GM21526 (cell line): Measurements from ENCODE around the gene ERBIN.
"Not testable (repeated sequence)": the region's sequence is repeated elsewhere in the genome, so short reads cannot be mapped to it uniquely, and the experiment has no call there.

ENCODE experiments used
- ATAC-seq: cut with Tn5 transposase; IDR thresholded peaks from one replicate; pipeline ENCODE4 v1.9.1; 2021; ENCODE audit warnings: moderate library complexity; ENCODE audit not compliant: unreplicated experiment, low FRiP score

ERBIN gene

DNA sequence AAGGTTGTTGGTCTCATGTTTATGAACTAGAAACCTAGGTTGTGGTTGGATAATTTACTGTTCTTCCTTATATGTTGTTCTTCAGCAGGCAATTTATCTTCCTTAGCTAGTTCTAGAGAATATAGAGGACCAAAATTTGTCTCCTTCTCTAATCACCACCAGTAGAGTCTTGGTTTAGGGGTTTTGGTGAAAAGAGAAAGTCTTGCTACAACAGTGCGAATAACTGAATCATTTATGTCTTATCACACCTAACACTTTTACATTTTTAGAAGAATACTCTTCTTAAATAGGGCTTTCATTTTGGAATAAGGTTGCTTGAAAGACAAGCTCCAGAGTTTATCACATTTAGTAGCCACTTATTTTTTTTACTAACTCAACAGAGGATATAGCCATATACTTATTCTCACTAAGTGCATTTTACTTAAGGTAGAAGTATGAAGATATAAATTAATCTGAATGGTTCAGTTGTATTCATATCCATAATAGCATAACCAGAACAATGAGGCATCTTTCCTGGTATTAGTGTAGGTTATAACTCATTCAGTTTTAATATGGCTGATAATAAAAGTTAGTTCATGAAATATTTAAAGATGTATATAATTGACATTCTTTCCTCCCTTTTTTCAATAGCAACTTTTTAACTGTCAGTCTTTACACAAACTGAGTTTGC lies 67.9 kb downstream of the ERBIN start:
- no peak for ATAC-seq

DNA sequence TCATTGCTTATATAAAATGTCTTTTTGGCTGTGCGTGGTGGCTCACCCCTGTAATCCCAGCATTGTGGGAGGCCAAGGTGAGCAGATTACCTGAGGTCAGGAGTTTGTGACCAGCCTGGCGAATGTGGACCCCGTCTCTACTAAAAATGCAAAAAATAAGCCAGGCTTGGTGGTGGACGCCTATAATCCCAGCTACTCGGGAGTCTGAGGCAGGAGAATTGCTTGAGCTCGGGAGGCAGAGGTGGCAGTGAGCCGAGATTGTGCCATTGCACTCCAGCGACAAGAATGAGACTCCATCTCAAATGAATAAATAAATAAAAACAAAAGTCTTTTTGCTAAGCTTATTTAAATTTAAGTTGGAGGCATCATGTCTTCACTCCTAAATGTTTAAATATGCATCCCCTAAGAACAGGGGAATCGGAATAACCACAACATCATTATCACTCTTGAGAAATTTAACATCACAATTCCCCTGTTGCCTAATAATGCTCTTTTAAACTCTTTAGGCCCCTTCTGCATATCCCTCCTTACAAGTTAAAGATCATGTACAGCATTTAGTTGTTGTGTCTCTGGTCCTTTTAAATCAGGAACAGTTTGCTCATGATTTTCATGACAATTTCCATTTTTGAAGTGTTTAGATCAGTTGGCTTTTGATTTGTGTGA lies 72.8 kb downstream of the ERBIN start:
- no peak for ATAC-seq

DNA sequence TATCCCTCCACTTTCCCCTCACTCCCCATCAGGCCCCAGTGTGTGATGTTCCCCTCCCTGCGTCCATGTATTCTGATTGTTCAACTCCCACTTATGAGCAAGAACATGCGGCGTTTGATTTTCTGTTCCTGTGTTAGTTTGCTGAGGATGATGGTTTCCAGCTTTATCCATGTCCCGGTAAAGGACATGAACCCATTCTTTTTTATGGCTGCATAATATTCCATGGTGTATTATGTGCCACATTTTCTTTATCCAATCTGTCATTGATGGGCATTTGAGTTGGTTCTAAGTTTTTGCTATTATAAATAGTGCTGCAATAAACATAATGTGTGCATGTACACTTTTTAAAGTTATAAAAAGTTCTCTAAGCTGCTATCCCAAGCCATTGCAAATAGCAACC lies 75.6 kb downstream of the ERBIN start:
- no peak for ATAC-seq

DNA sequence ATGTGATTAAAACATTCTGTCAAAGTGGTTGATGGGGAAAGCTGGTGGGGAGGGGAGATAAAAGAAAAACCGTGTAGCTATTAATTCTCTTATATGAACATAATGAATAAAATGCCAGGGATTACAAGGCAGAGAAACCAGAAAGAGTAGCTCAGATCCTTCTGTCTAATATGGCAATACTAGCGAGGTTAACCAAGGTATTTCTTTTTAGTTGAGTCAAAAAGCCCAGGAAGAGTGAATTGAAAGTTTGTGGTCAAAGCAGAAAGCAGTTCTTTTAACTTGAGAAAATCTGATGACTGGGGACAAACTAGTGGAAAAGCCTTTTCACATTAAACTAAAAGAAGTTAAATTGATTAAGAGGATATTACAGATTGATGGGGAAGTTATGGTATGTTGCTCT lies 76.0 kb downstream of the ERBIN start:
- ATAC-seq, result no peak

DNA sequence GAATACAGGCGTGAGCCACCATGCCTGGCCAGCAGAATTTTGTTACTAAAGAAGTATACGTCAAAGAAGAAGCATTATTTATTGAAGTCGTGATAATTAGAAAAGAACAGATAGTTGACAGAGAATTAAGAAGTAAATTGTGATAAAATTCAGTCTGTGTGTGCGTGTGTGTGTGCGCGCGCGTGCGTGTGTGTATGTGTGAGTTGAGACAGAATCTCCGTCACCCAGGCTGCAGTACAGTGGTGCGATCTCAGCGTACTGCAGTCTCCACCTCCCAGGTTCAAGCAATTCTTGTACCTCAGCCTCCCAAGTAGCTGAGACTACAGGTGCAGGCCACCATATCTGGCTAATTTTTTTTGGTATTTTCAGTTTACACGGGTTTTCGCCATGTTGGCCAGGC lies 77.8 kb downstream of the ERBIN start:
- no peak for ATAC-seq

DNA sequence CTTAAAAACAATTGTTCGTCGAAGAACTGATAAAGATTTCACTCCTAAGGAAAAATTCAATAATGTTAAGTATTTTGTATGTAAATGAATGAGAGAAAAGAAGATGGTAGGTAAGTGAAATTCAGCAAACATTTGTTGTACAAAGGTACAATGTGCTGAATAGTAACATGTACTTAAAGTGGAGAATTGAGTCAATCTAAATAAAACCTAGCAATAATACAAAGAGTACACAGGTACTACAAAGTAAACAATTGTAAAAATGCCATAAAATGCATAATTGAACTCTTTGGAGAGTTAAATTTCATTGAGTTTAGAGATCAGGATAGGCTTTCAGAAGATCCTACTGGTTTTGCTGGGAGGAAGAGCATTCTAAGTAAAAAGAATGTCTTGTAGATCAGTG lies 82.9 kb downstream of the ERBIN start:
- ATAC-seq, result no peak

DNA sequence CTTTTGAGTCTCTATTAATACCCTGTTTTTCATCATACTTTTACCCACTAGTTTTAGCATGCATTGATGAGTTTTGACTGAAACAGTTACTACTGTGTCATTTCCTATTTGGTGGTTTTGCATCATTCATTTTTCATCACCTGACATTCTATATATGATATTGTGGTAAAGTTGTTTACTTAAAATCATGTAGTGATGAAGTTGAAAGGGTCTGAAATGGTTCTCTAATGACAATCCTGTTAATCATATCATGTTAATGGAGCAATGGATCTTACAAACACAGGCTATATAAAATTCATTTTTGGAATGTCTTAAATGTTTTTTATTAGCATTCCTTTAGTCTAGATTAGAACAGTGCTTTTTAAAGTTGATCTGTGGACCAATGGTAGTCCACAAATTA lies 84.1 kb downstream of the ERBIN start:
- ATAC-seq, result no peak

DNA sequence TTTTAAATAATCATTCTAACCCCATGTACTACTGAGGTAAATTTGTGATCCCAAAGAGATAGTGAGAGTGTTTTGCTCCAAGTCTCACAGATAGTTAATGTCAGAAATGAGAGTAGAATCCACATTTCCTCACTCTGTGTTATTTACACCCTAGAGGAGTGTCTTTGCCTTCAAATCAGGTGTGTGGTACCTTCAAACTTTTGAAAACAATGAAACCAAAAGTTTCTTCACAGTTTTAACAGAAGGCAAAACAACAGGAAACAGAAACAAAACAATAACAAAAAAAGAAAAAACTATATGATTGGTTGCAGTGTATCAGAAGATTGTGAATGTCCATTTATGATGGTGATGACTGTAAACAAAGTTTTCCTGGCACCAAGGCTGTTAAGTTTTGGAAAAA lies 85.9 kb downstream of the ERBIN start:
- ATAC-seq, result peak; percentile 50

DNA sequence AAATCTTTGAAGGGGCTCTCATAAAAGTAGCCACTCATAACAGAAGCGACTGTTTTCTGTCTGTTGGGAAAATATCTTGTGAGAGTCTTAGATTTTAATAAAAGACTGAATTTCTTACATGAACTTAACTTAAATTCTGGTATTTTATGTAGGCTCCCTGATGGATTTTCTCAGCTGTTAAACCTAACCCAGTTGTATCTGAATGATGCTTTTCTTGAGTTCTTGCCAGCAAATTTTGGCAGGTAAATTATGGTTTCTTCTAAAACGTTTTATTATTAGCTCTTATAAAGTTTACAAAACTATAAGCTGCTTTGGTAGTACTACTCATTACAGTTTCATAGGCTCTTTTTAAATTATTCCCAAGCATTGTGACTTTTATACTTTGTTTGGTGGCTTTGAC lies 87.0 kb downstream of the ERBIN start:
- no peak for ATAC-seq

DNA sequence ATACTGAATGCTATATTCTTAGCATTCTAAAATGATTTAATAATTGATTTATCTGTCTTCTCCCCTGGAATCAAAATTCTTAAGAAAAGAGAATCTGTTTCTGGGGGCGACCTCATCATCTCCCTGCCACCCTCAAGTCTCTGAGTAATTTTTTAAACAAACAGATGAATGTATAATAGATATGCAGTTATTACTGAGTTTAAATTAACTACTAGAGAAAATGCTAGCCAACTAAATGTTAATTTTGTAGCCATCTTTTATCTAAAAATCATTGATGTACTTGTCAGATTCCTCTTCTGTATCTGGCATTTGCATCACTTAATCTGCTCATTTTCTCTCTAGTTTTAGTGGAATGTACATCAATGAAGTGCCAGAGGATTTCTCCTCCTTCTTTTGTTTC lies 87.5 kb downstream of the ERBIN start:
- no peak for ATAC-seq

DNA sequence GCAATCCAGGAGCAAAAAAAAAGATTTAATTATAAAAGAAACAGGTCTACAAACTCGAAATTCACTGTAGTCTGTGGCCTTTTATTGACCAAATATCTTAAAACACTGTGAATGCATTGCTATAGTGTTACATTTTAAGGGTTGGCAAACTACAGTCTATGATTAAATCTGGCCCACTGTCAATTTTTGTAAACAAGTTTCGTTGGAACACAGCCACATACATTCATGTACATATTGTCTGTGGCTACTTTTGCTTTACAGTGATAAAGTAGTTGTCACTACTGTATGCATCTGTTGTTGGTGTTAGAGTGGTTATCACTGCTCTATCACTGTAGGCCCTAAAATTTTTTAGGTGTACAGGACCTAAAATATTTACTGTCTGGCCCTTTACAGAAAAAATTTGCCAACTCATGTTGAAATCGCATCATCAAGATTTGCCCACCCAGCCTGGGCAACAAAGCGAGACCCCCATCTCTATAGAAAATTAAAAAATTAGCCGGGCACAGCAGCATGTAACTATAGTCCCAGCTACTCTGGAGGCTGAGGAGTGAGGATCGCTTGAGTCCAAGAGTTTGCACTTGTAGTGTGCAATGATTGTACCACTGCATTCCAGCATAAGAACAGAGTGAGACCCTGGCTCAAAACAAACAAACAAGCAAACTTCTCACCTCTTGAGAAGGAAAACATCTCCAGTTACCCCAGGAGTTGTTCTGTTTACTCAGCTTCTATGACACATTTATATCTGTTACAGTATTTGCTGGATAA lies 89.0 kb downstream of the ERBIN start:
- ATAC-seq, result no peak

DNA sequence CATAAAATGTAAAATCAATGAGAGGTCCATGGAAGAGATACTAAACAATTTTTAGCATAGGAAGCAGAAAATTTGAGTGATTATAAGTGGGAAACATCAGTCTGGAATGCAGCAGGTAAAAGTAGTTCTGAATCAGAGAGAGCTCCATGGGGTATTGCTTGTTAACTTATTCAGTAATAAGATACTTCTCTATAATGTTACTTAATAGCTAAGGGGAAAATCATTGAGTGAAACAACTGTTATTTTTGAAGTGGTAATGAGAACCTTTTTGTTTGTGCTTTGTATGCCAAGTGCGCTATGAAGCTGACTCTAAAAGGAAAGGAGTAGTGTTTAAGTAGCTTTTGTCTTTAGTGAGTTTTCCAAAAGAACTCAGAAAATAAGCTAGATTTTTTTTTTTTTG lies 95.2 kb downstream of the ERBIN start:
- no peak for ATAC-seq

DNA sequence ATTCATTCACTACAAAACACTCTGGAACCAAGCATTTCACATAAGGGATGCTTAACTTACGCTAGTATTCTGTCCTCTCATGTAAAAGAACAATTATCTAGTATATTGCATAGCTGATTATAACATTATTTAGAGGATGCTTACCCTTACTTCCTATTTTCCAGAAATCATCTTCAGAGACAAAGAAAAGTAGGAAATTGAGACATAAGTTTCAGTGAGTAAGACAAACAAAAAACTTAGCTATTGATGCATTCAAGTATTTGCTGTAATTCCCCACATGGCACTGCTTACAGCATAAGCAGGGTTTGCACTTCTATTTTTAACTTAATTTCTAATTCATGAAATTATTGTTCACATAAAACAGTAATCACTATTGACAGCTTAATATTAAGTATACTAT lies 112.9 kb downstream of the ERBIN start:
- no peak for ATAC-seq

DNA sequence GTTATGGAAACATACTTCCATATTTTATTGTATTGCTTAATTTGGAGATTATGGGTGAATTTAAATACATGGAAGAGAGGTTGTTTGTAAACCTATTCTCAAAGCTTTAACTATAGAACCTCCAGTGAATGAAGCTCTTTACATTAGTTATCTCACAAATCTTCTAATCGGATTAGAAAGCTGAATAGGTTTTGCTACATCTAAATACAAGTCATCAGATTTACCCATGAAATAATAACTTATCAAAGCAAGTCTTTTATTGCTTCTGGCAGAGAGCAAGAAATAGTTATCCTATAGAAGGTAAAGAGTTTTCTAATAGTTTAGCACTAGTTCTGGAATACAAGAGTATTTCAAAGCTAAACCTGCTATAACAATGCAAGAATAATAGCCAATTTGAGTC lies 113.3 kb downstream of the ERBIN start:
- no peak for ATAC-seq

DNA sequence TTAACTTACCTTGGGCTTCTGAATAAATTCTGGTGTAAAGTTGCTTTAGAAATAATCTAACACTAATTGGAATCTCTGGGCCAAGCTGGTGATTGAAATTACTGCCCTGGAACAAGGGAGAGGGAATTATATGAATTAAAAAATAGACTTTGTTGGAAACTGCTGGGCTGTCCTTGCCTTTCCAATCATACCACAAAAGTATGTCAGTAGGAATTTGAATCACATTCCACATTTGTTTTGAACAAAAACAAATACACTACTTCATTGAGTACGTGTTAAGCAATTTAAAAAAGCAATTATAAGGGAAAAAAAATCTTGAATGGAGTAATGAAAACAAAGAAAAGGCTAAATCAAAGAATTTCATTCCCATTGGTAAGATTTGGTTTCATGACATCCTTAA lies 115.3 kb downstream of the ERBIN start:
- no peak for ATAC-seq

DNA sequence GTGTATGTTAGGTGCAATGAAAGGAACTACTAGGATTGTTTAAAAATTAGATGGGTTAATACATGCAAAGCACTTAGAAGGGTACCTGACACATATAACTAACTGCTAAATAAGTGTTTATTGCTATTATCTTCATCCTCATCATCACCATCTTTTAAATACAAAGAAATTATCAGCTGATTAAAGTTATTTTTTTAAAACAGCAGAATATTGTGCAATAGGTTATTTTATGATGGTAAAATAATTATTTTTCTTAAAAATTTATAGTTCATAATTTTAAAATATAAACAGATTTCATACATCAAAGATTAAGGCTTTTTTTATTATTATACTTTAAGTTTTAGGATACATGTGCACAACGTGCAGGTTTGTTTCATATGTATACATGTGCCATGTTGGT lies 130.9 kb downstream of the ERBIN start:
- no peak for ATAC-seq

DNA sequence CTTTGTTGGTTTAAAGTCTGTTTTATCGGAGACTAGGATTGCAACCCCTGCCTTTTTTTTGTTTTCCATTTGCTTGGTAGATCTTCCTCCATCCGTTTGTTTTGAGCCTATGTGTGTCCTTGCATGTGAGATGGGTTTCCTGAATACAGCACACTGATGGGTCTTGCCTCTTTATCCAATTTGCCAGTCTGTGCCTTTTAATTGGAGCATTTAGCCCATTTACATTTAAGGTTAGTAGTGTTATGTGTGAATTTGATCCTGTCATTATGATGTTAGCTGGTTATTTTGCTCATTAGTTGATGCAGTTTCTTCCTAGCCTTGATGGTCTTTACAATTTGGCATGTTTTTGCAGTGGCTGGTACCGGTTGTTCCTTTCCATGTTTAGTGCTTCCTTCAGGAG lies 134.9 kb downstream of the ERBIN start:
- ATAC-seq, result not testable (repeated sequence)

DNA sequence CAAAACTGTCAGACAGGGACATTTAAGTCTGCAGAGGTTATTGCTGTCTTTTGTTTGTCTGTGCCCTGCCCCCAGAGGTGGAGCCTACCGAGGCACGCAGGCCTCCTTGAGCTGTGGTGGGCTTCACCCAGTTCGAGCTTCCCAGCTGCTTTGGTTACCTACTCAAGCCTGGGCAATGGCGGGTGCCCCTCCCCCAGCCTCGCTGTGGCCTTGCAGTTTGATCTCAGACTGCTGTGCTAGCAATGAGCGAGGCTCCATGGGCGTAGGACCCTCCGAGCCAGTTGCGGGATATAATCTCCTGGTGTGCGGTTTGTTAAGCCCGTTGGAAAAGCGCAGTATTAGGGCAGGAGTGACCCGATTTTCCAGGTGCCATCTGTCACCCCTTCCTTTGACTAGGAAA lies 136.7 kb downstream of the ERBIN start:
- not testable (repeated sequence) for ATAC-seq

DNA sequence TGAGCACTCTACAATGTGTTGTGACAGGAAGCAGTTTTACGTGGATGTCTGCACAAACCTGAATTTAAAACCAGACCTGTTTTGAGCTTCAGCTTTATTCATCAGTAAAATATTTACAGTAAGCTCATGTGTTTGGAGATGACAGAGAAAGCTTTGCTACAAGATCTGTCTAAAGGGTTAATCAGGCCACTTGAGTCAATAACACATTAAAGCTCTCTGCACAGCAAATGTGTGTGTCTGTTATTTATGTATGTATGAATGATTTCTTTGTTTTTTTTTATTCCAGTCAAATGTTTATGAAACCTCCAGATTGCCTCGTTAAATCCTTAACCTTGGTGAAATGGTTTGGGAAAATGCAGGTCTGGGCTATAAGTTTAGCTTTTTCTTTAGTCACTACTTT lies 140.5 kb downstream of the ERBIN start:
- no peak for ATAC-seq

DNA sequence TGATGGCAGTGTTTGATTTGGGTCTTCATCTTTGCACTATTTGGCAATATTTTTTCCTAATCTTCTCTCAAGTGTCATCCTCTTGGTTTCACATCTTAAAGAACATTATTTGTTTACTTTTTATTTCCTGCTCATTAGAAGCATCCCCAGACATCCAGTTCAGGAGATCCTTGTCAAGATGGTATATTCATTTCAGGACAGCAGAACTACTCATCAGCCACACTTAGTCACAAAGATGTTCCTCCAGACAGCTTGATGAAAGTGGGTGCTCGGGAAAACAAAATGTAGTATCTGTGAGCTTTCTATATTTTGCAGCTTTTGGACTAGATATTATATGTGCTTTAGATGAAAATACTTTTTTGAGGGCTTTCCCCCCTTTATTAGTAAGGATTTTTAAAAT lies 145.7 kb downstream of the ERBIN start:
- no peak for ATAC-seq

DNA sequence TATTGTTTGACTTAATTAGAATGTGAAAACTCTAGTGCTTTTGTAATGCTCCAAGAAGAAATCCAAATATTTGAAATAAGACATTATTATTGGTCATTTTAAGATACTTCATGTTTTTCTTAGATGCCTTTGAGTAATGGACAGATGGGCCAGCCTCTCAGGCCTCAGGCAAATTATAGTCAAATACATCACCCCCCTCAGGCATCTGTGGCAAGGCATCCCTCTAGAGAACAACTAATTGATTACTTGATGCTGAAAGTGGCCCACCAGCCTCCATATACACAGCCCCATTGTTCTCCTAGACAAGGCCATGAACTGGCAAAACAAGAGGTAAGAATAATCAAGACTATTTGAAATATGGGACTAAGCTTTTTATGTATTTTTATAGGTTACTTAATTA lies 148.5 kb downstream of the ERBIN start:
- no peak for ATAC-seq

DNA sequence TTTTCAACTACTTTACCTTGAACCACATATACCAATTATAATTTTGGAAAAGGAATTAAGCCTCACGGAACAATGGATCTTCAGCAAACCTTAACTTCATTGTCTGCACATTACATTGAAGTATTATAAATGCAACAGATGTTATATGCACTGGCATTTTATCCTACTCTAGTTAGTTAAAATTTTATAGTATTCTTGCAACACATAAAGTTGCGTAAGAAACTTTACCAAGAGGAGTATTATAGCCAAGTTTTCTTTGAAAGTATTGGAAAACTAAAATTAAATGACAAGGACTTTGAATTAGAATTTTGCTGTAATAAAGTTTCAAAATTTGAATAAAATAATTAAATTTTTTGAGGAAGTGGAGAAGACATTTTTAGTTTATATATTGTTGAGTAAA lies 154.3 kb downstream of the ERBIN start:
- no peak for ATAC-seq
